ENCODE measurements around the gene PPP1R7.

The PPP1R7 gene

DNA sequence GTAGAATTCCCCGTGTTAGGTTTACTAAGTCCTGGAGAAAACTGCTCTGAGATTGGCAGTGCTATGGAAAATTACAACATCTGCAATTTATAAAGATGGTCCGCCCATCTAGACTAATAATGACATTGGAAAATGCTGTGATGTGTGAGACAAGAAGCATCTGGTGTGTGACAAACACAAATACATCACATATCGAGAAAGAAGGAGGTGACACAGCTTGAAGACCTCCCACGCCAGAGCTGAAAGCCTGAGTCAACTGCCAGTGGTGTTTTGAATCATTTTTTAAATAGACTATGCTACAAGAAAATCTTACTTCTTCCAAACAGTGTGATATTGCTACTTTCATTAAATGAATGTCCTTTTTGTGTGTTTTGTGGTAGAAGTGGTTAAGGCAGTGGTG, 29.6 kb downstream of the PPP1R7 start:
- TF ChIP-seq, protein P1, sequence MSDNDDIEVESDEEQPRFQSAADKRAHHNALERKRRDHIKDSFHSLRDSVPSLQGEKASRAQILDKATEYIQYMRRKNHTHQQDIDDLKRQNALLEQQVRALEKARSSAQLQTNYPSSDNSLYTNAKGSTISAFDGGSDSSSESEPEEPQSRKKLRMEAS (IDR thresholded peaks at IDR 0.05; ENCODE audit: low read depth, low read length) = no peak
- TF ChIP-seq POLR2A (IDR thresholded peaks at IDR 0.05; ENCODE audit: extremely low read depth, insufficient read length) = no peak
- TF ChIP-seq, protein P2, sequence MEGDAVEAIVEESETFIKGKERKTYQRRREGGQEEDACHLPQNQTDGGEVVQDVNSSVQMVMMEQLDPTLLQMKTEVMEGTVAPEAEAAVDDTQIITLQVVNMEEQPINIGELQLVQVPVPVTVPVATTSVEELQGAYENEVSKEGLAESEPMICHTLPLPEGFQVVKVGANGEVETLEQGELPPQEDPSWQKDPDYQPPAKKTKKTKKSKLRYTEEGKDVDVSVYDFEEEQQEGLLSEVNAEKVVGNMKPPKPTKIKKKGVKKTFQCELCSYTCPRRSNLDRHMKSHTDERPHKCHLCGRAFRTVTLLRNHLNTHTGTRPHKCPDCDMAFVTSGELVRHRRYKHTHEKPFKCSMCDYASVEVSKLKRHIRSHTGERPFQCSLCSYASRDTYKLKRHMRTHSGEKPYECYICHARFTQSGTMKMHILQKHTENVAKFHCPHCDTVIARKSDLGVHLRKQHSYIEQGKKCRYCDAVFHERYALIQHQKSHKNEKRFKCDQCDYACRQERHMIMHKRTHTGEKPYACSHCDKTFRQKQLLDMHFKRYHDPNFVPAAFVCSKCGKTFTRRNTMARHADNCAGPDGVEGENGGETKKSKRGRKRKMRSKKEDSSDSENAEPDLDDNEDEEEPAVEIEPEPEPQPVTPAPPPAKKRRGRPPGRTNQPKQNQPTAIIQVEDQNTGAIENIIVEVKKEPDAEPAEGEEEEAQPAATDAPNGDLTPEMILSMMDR (IDR thresholded peaks at IDR 0.05; ENCODE audit: low read depth, low read length) = no peak
- TF ChIP-seq MYC (IDR thresholded peaks at IDR 0.05; ENCODE audit: low read depth, low read length) = no peak
- no peak for DNase-seq (ENCODE audit: low read depth)
- H3K4me3 ChIP-seq (ENCODE audit: low read depth, low read length) = no peak overlapping the region

DNA sequence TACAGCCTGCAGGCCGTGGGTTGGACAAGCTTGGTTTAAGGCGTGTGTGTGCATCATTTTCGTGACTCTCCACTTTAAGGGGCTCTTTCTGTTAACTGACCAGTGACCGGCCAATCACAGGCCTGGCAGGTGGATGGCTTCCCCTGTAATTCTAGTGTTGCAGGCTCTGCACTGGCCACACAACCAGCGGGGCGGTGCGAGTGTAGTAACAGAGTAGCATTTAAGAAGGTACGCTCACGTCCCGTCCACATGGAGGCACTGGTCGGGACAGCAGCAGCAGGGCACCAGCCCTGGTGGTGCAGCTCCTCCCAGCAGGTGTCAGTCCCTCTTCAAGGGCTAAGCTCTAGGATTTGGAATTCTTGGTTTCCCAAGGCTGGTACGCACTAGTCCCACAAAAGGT, 30.2 kb downstream of the PPP1R7 start:
- DNase-seq (ENCODE audit: low read depth) = no peak
- TF ChIP-seq MYC (IDR thresholded peaks at IDR 0.05; ENCODE audit: low read depth, low read length) (no peak), POLR2A (IDR thresholded peaks at IDR 0.05; ENCODE audit: extremely low read depth, insufficient read length) (no peak)
- TF ChIP-seq, protein P1 (IDR thresholded peaks at IDR 0.05; ENCODE audit: low read depth, low read length) = no peak
- TF ChIP-seq, protein P2 (IDR thresholded peaks at IDR 0.05; ENCODE audit: low read depth, low read length) = no peak
- no peak overlapping the region for H3K4me3 ChIP-seq (ENCODE audit: low read depth, low read length)

DNA sequence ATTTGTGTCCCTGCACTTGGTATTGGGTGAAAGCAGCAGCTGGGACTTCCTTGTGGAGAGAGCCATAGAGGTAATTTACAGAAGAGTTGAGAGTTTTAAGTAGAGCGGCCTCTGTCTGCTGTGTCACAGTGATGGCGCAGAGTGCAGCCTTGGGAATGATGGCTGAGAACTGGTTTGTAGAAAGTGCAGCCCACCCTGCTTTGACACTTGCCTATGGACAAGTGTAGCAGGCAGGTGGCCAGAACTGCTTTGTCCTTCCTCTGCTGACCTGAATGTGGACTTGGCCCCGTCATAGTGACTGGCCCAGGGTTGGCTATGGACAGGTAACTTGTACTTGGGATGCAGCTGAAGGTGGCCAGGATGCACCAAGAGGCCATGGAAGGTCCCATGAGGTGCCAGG, 31.9 kb downstream of the PPP1R7 start:
- TF ChIP-seq POLR2A (IDR thresholded peaks at IDR 0.05; ENCODE audit: extremely low read depth, insufficient read length) = no peak
- TF ChIP-seq, protein P1 (IDR thresholded peaks at IDR 0.05; ENCODE audit: low read depth, low read length) = no peak
- no peak for TF ChIP-seq MYC (IDR thresholded peaks at IDR 0.05; ENCODE audit: low read depth, low read length)
- TF ChIP-seq, protein P2 (IDR thresholded peaks at IDR 0.05; ENCODE audit: low read depth, low read length) = no peak
- no peak overlapping the region for H3K4me3 ChIP-seq (ENCODE audit: low read depth, low read length)
- DNase-seq (ENCODE audit: low read depth) = no peak

DNA sequence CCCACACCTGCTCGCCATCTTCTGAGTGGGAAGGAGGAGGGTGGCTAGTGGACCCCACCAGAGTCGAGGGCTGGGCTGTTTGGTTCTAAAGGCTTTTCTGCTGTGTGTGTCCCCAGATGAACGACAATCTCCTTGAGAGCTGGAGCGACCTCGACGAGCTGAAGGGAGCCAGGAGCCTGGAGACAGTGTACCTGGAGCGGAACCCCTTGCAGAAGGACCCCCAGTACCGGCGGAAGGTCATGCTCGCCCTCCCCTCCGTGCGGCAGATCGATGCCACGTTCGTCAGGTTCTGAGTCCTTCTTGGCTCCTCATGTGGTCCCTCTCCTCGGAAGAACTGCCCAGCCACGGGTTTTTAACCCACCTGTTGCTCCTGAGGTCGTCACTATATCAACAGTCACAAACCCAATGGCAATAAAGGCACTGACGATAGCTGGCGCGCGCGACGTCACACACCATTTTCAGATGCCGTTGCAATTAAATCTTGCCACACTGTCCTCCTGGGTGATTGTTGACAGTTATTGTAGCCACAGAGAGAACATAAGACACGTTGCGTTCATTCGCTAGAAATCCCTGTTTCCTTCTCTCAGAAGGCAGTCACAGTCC, 32.4 kb downstream of the PPP1R7 start:
- H3K4me3 ChIP-seq (ENCODE audit: low read depth, low read length) = no peak overlapping the region
- TF ChIP-seq, protein P2 (IDR thresholded peaks at IDR 0.05; ENCODE audit: low read depth, low read length) = no peak
- TF ChIP-seq POLR2A (IDR thresholded peaks at IDR 0.05; ENCODE audit: extremely low read depth, insufficient read length) (no peak), MYC (IDR thresholded peaks at IDR 0.05; ENCODE audit: low read depth, low read length) (no peak)
- TF ChIP-seq, protein P1 (IDR thresholded peaks at IDR 0.05; ENCODE audit: low read depth, low read length) = no peak
- no peak for DNase-seq (ENCODE audit: low read depth)

DNA sequence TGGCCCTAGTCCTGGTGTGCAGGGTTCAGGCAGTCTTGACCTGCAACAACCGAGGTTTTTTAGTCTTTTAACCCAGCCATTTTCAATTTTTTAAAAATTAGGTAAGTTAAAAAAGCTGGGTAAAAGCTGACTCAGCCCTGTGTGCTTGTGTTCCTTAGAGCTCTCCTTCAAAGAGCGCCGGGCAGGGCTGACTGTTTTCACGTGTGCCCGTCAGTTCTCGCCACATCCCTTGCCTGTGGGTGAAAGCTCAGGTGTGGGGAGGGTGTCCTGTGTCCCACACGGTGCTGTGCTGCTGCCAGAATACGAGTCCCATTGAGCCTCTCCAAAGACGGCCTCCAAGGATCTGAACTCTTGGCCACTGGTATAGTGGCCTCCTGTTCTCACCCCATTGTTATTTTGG, 33.0 kb downstream of the PPP1R7 start:
- DNase-seq (ENCODE audit: low read depth) = no peak
- TF ChIP-seq, protein P1 (IDR thresholded peaks at IDR 0.05; ENCODE audit: low read depth, low read length) = no peak
- TF ChIP-seq, protein P2 (IDR thresholded peaks at IDR 0.05; ENCODE audit: low read depth, low read length) = no peak
- no peak for TF ChIP-seq MYC (IDR thresholded peaks at IDR 0.05; ENCODE audit: low read depth, low read length)
- H3K4me3 ChIP-seq (ENCODE audit: low read depth, low read length) = no peak overlapping the region

All from NB4 (cell line).